NB4 (cell line): ENCODE data around the gene TEAD1.

ENCODE experiments used
- DNase-seq: peaks from one replicate; pipeline ENCODE4 v3.0.0; 2010; ENCODE audit warnings: low read depth
- H3K4me3 ChIP-seq: one replicate; pipeline ENCODE4 v1.5.1; 2011; ENCODE audit warnings: mild to moderate bottlenecking, low read depth, low read length, moderate library complexity
- MYC ChIP-seq: IDR thresholded peaks from 2 replicates; pipeline ENCODE4 v1.6.1; 2011; ENCODE audit warnings: low read depth, low read length
- POLR2A ChIP-seq: IDR thresholded peaks from 2 replicates; pipeline ENCODE4 v1.6.1; 2011; ENCODE audit warnings: mild to moderate bottlenecking; ENCODE audit not compliant: insufficient read length; ENCODE audit errors: extremely low read depth
- TF ChIP-seq, protein P1 (sequence below): IDR thresholded peaks from 2 replicates; pipeline ENCODE4 v1.6.1; 2011; ENCODE audit warnings: low read depth, low read length
- TF ChIP-seq, protein P2 (sequence below): IDR thresholded peaks from one replicate; pipeline ENCODE4 v1.5.1; 2012; ENCODE audit warnings: low read depth, low read length

TEAD1 gene

DNA sequence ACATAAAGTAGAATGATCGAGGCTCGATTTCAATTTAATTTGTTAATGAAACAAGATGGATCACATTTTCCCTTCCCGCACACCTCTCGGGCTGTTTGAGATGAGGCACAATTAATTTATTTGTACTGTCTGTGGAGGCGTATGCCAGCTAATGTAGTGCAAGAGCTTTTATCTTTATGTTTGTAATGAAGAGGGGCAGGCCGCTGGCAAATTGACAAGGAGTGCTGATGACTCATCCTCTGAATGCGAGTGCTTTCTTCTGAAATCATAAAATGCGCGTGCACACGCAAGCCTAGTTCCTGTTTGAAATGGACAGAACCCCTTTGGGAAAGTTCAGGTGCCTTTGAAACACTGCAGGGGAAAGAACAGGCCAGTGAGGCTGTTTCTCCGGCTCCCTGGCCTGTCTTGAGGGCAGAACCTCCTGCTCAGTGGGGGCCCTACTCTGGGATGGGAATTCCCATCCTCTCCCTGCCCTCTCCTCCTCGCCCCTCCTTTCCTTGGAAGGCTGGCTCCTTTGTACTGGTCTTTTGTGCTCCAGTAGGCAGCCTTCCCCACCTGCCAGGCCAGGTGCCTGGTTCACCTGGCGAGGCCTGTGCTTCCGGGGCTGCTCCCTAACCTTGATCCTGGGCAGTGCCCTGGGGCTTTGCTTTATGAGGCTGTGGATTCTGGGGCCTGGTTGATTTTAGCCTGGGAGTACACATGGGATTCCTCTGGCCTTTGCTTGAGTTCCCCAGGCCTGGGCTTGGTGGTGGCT is 50.3 kb downstream of the TEAD1 start:
- TF ChIP-seq, protein P1, sequence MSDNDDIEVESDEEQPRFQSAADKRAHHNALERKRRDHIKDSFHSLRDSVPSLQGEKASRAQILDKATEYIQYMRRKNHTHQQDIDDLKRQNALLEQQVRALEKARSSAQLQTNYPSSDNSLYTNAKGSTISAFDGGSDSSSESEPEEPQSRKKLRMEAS, result no peak
- TF ChIP-seq MYC (no peak), POLR2A (no peak)
- TF ChIP-seq, protein P2, sequence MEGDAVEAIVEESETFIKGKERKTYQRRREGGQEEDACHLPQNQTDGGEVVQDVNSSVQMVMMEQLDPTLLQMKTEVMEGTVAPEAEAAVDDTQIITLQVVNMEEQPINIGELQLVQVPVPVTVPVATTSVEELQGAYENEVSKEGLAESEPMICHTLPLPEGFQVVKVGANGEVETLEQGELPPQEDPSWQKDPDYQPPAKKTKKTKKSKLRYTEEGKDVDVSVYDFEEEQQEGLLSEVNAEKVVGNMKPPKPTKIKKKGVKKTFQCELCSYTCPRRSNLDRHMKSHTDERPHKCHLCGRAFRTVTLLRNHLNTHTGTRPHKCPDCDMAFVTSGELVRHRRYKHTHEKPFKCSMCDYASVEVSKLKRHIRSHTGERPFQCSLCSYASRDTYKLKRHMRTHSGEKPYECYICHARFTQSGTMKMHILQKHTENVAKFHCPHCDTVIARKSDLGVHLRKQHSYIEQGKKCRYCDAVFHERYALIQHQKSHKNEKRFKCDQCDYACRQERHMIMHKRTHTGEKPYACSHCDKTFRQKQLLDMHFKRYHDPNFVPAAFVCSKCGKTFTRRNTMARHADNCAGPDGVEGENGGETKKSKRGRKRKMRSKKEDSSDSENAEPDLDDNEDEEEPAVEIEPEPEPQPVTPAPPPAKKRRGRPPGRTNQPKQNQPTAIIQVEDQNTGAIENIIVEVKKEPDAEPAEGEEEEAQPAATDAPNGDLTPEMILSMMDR, result no peak
- peak; percentile 51 for DNase-seq
- H3K4me3 ChIP-seq, result no peak overlapping the region

DNA sequence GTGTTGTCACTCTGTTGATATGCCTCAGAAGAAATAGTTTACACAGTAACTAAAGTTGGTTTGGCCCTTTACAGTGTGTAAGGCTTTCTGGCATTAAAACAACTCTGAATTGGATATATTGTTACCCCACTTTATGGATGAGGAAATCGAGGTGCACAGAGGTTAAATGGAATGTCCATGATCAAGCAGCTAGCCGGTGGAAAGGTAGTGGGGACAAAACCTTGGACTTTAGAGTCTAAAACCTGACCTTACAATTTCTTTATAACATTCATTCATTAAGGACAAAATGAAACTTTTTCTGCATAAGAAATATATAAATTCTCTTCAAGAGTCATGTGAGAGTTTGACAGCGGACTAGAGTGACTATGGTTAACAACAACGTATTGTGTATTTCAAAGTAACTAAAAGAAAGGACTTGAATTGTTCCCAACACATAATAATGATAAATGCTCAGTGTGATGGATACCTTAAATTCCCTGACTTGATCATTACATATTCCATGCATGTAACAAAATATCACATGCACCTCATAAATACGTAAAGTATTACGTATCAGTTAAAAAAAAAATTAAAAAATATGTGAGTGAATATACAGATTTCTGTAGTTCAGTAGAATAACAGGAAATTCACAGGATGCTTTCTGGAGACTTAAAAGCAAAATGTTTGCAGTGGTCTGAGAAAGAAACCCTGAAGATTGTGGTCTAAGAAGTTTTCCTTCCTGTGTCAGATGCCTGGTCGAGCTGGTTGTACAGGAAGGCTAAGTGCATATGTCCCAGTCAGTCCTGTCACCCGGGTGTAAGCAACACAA is 51.0 kb downstream of the TEAD1 start:
- no peak for DNase-seq

DNA sequence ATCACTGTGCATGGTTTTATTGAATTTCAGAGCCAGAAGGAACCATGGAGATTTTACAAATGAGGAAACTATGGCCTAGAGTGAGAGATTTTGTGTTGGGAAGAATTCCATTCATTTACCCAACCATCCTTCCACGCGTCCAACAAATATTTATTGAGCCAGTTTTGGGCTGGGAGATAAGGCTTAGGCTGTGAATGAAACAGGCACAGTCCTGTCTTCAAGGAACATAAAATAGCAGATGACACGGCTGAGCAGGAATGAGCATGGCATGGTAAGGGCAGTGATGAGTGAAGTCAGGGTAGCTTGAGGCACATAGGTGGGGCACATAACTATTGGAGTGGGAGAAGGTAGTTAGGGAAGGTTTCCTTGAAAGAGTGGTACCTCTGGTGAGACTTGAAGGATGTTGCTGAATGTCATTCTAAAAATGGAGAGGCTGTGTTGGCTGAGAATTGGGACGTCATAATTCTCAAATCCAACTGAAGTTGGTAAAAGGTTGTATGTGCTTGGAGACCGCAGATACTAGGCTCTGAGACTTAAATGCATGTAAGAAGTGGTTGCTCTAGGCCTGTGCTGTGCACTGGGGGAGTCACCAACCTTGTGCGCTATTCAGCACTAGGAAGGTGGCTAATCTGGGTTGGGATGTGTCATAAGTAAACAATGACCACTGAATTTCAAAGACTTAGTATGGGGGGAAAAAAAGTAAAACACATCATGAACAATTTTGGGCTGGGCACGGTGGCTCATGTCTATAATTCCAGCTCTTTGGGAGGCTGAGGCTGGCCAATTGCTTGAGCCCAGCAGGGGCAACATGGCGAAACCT is 51.9 kb downstream of the TEAD1 start:
- no peak overlapping the region for H3K4me3 ChIP-seq
- TF ChIP-seq MYC (no peak), POLR2A (no peak)
- TF ChIP-seq, protein P1, result no peak
- TF ChIP-seq, protein P2, result no peak
- no peak for DNase-seq

More for the DNA sequence above, 51.0 kb downstream of the TEAD1 start:
- TF ChIP-seq POLR2A (no peak), MYC (no peak)
- TF ChIP-seq, protein P2, result no peak
- TF ChIP-seq, protein P1, result no peak
- no peak overlapping the region for H3K4me3 ChIP-seq

DNA sequence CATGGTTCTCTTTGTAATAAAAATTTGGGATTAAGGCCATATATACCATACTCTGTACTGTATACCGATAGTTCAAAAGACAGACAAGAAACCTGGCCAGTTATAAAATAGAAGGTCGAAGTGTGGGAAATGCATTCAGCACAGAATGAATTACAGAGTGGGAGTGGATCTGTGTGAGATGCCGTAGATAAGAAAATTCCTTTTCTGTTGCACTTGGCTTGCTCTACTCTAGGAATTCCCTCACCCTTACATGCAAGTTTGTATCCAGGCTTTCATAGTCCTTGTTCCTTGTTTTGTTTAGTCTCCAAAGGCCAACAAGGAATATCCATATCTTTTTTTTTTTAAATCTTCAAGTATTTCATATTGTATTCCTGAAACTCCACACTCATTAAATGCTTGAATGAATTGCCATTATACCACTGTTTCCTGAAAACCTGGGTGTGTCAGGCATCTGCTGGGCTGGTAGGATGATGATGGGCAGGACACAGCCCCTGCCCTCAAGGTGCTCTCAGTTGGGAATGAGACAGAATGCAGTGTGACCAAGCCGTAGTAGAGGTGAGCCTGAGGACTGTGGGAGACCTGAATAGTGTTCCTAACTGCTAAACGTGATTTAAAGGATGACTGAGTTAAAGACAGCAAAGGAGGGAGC is 53.5 kb downstream of the TEAD1 start:
- no peak overlapping the region for H3K4me3 ChIP-seq
- no peak for DNase-seq
- TF ChIP-seq, protein P2, result no peak
- TF ChIP-seq MYC (no peak), POLR2A (no peak)
- TF ChIP-seq, protein P1, result no peak

DNA sequence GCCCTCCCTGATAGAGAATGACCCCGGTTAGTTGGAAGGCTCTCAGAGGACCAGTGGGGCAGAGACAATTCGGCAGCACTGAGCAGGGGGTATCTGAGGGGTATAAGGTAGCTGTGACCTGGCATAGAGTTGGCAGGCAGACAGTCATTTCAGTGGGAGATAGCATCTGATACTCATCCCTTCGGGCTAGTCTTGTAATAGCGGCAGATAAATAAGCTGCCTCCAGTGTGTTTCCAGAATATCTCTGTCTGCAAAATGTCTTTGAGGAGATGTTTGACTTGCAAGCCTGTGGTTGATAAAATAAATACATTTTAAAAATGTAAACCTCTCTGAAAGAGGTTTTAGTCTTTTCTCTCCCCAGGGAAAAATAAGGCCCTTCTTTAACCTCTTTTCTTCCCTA is 54.2 kb downstream of the TEAD1 start:
- TF ChIP-seq, protein P1, result no peak
- TF ChIP-seq POLR2A (no peak), MYC (no peak)
- TF ChIP-seq, protein P2, result no peak
- no peak for DNase-seq
- no peak overlapping the region for H3K4me3 ChIP-seq
